ENCODE data around the gene NEMF.
A peak's percentile ranks its signal among the peaks of the same experiment; 100 is the strongest.
"Not testable (repeated sequence)": the region's sequence is repeated elsewhere in the genome, so short reads cannot be mapped to it uniquely, and the experiment has no call there.

The NEMF gene

DNA sequence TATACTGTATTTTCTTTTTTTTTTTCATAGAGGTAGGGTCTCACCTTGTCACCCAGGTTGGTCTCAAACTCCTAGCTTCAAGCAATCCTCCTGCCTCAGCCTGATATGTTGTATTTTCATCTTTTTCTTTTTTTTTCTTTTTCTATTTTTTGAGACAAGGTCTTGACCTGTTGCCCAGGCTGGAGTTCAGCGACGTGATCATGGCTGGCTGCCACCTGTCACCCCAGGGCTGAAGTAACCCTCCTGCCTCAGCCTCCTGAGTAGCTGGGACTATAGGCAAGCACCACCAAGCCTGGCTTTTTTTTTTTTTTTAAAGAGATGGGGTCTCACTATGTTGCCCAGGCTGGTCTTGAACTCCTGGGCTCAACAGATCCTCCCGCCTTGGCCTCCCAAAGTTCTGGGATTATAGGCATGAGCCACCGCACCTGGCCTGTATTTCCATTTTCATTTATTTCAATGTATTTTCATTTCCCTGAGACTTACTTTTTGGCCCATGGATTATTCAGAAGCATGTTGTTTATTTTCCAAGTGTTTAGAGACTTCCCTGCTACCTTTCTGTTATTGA, 24.1 kb upstream of the NEMF start:
- no peaks in the 10 kb centered on the region for H3K27me3 ChIP-seq (ENCODE audit: control insufficient read depth in 1 of 2, insufficient read depth in 2 of 2, low read length in 2 of 2)
- H3K9ac ChIP-seq (ENCODE audit: low read depth in 1 of 2, low read length in 2 of 2), result no peak overlapping the region

DNA sequence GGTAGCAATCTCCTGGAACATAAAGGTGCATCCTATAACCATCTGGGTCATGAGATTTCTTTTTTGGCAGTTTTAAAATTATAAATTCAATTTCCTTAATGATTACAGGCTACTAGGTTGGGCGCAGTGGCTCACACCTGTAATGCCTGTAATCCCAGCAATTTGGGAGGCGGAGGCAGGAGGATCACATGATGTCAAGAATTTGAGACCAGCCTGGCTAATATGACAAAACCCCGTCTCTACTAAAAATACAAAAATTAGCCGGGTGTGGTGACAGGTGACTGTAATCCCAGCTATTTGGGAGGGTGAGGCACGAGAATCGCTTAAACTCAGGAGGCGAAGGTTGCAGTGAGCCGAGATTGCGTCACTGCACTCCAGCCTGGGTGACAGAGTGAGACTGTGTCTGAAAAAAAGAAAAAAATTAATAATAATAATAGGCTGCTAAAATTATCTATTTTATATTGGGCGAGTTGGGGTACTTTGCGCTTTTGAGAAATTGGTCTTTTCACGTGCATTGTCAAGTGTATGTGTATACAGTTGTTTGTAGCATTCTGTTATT, 23.1 kb upstream of the NEMF start:
- Histone ChIP-seq H3K4me1 (ENCODE audit: control insufficient read depth in 1 of 2, insufficient read depth in 2 of 2, low read length in 2 of 2) (peaks cover 0 to 7% of the 10 kb centered on the region in 2 donors), H3K27me3 (ENCODE audit: control insufficient read depth in 1 of 2, insufficient read depth in 2 of 2, low read length in 2 of 2) (no peaks in the 10 kb centered on the region), H3K36me3 (ENCODE audit: control insufficient read depth in 1 of 2, insufficient read depth in 2 of 2, low read length in 2 of 2) (no peaks in the 10 kb centered on the region), H3K9me3 (ENCODE audit: control insufficient read depth in 1 of 2, low read length in 2 of 2) (no peaks in the 10 kb centered on the region), H3K9ac (ENCODE audit: low read depth in 1 of 2, low read length in 2 of 2) (no peak overlapping the region), H3K4me3 (ENCODE audit: low read depth in 1 of 2, low read length in 2 of 2) (no peak overlapping the region), H3K27ac (ENCODE audit: low read depth, low read length) (no peak overlapping the region)

More for the DNA sequence above, 24.1 kb upstream of the NEMF start:
- H3K9me3 ChIP-seq (ENCODE audit: control insufficient read depth in 1 of 2, low read length in 2 of 2), result no peaks in the 10 kb centered on the region
- peaks cover 0 to 11% of the 10 kb centered on the region in 2 donors for H3K4me1 ChIP-seq (ENCODE audit: control insufficient read depth in 1 of 2, insufficient read depth in 2 of 2, low read length in 2 of 2)
- H3K27ac ChIP-seq (ENCODE audit: low read depth, low read length), result no peak overlapping the region
- H3K36me3 ChIP-seq (ENCODE audit: control insufficient read depth in 1 of 2, insufficient read depth in 2 of 2, low read length in 2 of 2), result no peaks in the 10 kb centered on the region
- H3K4me3 ChIP-seq (ENCODE audit: low read depth in 1 of 2, low read length in 2 of 2), result no peak overlapping the region

GRCh38 chr14:49873548-49873947, 21.0 kb upstream of the NEMF start:
- H3K27me3 ChIP-seq (ENCODE audit: control insufficient read depth in 1 of 2, insufficient read depth in 2 of 2, low read length in 2 of 2); H3K27ac ChIP-seq (ENCODE audit: low read depth, low read length); H3K36me3 ChIP-seq (ENCODE audit: control insufficient read depth in 1 of 2, insufficient read depth in 2 of 2, low read length in 2 of 2); H3K4me3 ChIP-seq (ENCODE audit: low read depth in 1 of 2, low read length in 2 of 2); H3K9me3 ChIP-seq (ENCODE audit: control insufficient read depth in 1 of 2, low read length in 2 of 2); H3K4me1 ChIP-seq (ENCODE audit: control insufficient read depth in 1 of 2, insufficient read depth in 2 of 2, low read length in 2 of 2); H3K9ac ChIP-seq (ENCODE audit: low read depth in 1 of 2, low read length in 2 of 2): not testable (repeated sequence)

DNA sequence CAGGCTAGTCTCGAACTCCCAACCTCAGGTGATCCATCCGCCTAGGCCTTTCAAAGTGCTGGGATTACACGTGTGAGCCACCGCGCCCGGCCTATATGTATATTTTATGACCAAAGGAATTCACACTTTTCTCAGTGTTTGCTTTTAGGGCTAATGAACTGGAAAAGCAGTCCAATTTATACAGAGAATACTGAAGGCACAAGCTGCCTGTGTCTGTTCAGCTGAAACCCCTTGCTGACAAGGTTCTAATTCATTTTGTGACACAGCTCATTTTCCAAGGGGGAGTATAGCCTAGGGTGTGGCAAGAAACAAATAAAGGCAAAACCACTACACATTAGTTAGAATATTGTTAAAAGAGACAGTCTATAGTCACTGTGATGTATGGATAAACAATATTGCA, 18.3 kb upstream of the NEMF start:
- peaks cover 5 to 11% of the 10 kb centered on the region in 2 donors for H3K4me1 ChIP-seq (ENCODE audit: control insufficient read depth in 1 of 2, insufficient read depth in 2 of 2, low read length in 2 of 2)
- H3K9me3 ChIP-seq (ENCODE audit: control insufficient read depth in 1 of 2, low read length in 2 of 2), result no peaks in the 10 kb centered on the region
- H3K27me3 ChIP-seq (ENCODE audit: control insufficient read depth in 1 of 2, insufficient read depth in 2 of 2, low read length in 2 of 2), result no peaks in the 10 kb centered on the region
- no peak overlapping the region for H3K9ac ChIP-seq (ENCODE audit: low read depth in 1 of 2, low read length in 2 of 2)
- H3K36me3 ChIP-seq (ENCODE audit: control insufficient read depth in 1 of 2, insufficient read depth in 2 of 2, low read length in 2 of 2), result no peaks in the 10 kb centered on the region
- H3K27ac ChIP-seq (ENCODE audit: low read depth, low read length), result no peak overlapping the region
- no peak overlapping the region for H3K4me3 ChIP-seq (ENCODE audit: low read depth in 1 of 2, low read length in 2 of 2)

GRCh38 chr14:49868720-49869114, 16.1 kb upstream of the NEMF start:
- no peaks in the 10 kb centered on the region for H3K9me3 ChIP-seq (ENCODE audit: control insufficient read depth in 1 of 2, low read length in 2 of 2)
- H3K9ac ChIP-seq (ENCODE audit: low read depth in 1 of 2, low read length in 2 of 2), result peak overlapping the region; percentile 56 to 75
- peak overlapping the region; percentile 83 for H3K27ac ChIP-seq (ENCODE audit: low read depth, low read length)
- no peaks in the 10 kb centered on the region for H3K36me3 ChIP-seq (ENCODE audit: control insufficient read depth in 1 of 2, insufficient read depth in 2 of 2, low read length in 2 of 2)
- no peaks in the 10 kb centered on the region for H3K27me3 ChIP-seq (ENCODE audit: control insufficient read depth in 1 of 2, insufficient read depth in 2 of 2, low read length in 2 of 2)
- peak overlapping the region; percentile 64 to 69 for H3K4me3 ChIP-seq (ENCODE audit: low read depth in 1 of 2, low read length in 2 of 2)
- H3K4me1 ChIP-seq (ENCODE audit: control insufficient read depth in 1 of 2, insufficient read depth in 2 of 2, low read length in 2 of 2), result peaks cover 5 to 25% of the 10 kb centered on the region in 2 donors

GRCh38 chr14:49867831-49868719, 15.5 kb upstream of the NEMF start:
- no peaks in the 10 kb centered on the region for H3K27me3 ChIP-seq (ENCODE audit: control insufficient read depth in 1 of 2, insufficient read depth in 2 of 2, low read length in 2 of 2)
- no peaks in the 10 kb centered on the region for H3K9me3 ChIP-seq (ENCODE audit: control insufficient read depth in 1 of 2, low read length in 2 of 2)
- H3K4me1 ChIP-seq (ENCODE audit: control insufficient read depth in 1 of 2, insufficient read depth in 2 of 2, low read length in 2 of 2), result peaks cover 5 to 29% of the 10 kb centered on the region in 2 donors
- H3K27ac ChIP-seq (ENCODE audit: low read depth, low read length), result peak overlapping the region; percentile 89
- H3K9ac ChIP-seq (ENCODE audit: low read depth in 1 of 2, low read length in 2 of 2), result peak overlapping the region; percentile 97 to 98
- H3K4me3 ChIP-seq (ENCODE audit: low read depth in 1 of 2, low read length in 2 of 2), result peak overlapping the region; percentile 80 to 96
- H3K36me3 ChIP-seq (ENCODE audit: control insufficient read depth in 1 of 2, insufficient read depth in 2 of 2, low read length in 2 of 2), result no peaks in the 10 kb centered on the region

DNA sequence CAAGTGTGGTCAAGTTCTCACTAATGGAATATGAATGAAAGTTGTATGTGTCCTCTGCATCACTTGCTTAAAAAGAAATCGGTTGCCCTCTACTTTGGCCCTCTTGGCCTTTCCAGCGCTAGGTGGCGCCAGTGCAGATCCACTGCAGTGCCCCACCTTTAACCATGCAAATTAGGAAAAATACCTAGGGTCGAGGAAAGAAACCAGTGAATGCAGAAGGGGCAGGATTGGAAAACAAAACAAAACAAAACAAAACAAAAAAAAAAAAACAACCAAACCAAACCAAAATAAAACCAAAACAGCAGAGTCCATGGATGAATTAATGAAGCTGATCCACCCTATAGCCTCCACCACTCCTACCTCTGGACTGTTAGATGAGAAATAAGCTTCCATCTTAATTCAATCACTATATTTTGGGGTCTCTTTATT, 12.9 kb upstream of the NEMF start:
- no peak overlapping the region for H3K4me3 ChIP-seq (ENCODE audit: low read depth in 1 of 2, low read length in 2 of 2)
- H3K4me1 ChIP-seq (ENCODE audit: control insufficient read depth in 1 of 2, insufficient read depth in 2 of 2, low read length in 2 of 2), result peaks cover 11 to 29% of the 10 kb centered on the region in 2 donors
- H3K27me3 ChIP-seq (ENCODE audit: control insufficient read depth in 1 of 2, insufficient read depth in 2 of 2, low read length in 2 of 2), result no peaks in the 10 kb centered on the region
- H3K27ac ChIP-seq (ENCODE audit: low read depth, low read length), result no peak overlapping the region
- no peaks in the 10 kb centered on the region for H3K9me3 ChIP-seq (ENCODE audit: control insufficient read depth in 1 of 2, low read length in 2 of 2)
- H3K9ac ChIP-seq (ENCODE audit: low read depth in 1 of 2, low read length in 2 of 2), result peak overlapping the region in 1 of 2 donors; percentile 67
- H3K36me3 ChIP-seq (ENCODE audit: control insufficient read depth in 1 of 2, insufficient read depth in 2 of 2, low read length in 2 of 2), result no peaks in the 10 kb centered on the region

DNA sequence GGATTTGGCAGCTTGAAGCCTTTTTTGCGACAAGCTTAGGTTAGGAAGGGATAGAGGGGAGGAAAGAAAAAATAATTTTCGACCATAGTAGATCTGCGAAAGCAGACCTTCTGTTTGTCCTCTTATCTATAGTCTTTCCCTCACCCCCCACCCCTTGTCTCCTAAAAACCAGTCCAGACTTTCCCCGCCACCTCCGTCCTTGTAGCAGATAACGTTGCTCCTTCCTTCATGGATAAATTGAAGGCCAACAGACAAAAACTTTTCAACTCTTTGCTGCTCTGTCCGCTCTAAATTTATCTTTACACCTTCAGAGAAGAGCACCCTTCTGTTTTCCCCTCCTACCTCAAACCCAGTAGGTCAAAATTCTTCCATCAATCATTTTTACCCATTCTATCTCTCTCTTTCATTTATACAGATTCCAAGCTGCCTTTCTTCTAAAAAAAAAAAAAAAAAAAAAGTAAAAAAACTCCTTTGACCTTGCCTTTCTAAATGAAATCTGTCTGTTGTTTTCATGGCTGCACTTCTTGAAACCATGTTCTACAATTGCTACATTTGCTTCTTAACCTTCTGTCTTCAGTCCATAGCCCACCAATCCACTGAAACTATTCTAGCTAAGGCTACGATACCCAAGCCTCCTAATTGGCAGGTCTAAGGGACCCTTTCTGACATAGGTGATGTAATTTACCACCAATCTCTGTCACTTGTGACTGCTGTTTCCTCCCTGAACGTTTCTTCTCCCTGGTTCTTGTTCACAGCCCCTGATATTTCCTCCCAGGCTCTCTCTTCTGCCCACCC, 11.1 kb upstream of the NEMF start:
- Histone ChIP-seq H3K9me3 (ENCODE audit: control insufficient read depth in 1 of 2, low read length in 2 of 2) (no peaks in the 10 kb centered on the region), H3K27ac (ENCODE audit: low read depth, low read length) (peak overlapping the region; percentile 96), H3K27me3 (ENCODE audit: control insufficient read depth in 1 of 2, insufficient read depth in 2 of 2, low read length in 2 of 2) (no peaks in the 10 kb centered on the region), H3K36me3 (ENCODE audit: control insufficient read depth in 1 of 2, insufficient read depth in 2 of 2, low read length in 2 of 2) (no peaks in the 10 kb centered on the region), H3K9ac (ENCODE audit: low read depth in 1 of 2, low read length in 2 of 2) (peak overlapping the region; percentile 96 to 100), H3K4me1 (ENCODE audit: control insufficient read depth in 1 of 2, insufficient read depth in 2 of 2, low read length in 2 of 2) (peaks cover 9 to 27% of the 10 kb centered on the region in 2 donors), H3K4me3 (ENCODE audit: low read depth in 1 of 2, low read length in 2 of 2) (peak overlapping the region; percentile 74 to 98)

DNA sequence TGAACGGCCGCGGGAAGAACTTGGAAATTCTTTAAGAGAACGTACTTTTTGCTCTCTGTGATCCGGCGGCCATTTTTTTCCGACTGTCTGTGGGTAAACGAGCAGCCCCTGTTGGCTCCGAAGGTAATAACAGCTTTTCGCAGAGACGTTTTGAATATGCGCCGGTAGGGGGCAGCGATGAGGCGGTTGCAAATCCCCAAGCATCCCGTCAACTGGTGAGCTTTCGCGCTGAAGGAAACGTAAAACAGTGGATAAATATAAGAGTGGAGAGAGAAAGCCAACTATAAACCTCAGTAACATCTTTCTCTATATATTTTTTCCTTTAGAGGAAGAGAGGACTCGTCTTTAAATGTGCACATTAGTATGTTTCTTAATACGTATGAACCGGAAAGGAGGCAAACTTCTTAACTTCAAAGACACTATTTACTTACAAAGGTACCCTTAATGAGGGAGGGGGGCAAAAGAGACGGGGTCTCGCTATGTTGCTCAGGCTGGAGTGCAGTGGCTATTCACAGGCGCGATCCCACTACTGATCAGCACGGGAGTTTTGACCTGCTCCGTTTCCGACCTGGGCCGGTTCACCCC, 9.6 kb upstream of the NEMF start:
- no peaks in the 10 kb centered on the region for H3K9me3 ChIP-seq (ENCODE audit: control insufficient read depth in 1 of 2, low read length in 2 of 2)
- peaks cover 6 to 19% of the 10 kb centered on the region in 2 donors for H3K4me1 ChIP-seq (ENCODE audit: control insufficient read depth in 1 of 2, insufficient read depth in 2 of 2, low read length in 2 of 2)
- H3K36me3 ChIP-seq (ENCODE audit: control insufficient read depth in 1 of 2, insufficient read depth in 2 of 2, low read length in 2 of 2), result no peaks in the 10 kb centered on the region
- no peaks in the 10 kb centered on the region for H3K27me3 ChIP-seq (ENCODE audit: control insufficient read depth in 1 of 2, insufficient read depth in 2 of 2, low read length in 2 of 2)
- H3K27ac ChIP-seq (ENCODE audit: low read depth, low read length), result peak overlapping the region; percentile 96
- H3K4me3 ChIP-seq (ENCODE audit: low read depth in 1 of 2, low read length in 2 of 2), result peak overlapping the region; percentile 91 to 99
- peak overlapping the region; percentile 99 to 100 for H3K9ac ChIP-seq (ENCODE audit: low read depth in 1 of 2, low read length in 2 of 2)
